Gastroesophageal sphincter (tissue), 3 donors: ENCODE results near the gene SIRPA.

Experiments used
- CTCF ChIP-seq, 4 experiments: fragments of 200-600 bp in 2 of 4; fragments of 450-650 bp in 2 of 4; sonication (generic) in 1 of 4; IDR thresholded peaks; one replicate each; pipeline ENCODE4 v1.5.1; 2017 to 2019; ENCODE audit warnings: antibody characterized with exemption in 4 of 4, mild to moderate bottlenecking in 2 of 4, moderate library complexity in 2 of 4
- EP300 ChIP-seq: sonication (generic); formaldehyde crosslinking; IDR thresholded peaks from one replicate; pipeline ENCODE4 v1.6.1; 2017; ENCODE audit warnings: antibody characterized with exemption, mild to moderate bottlenecking
- POLR2A ChIP-seq, 2 donors: fragments of 450-650 bp; IDR thresholded peaks; one replicate each; pipeline ENCODE4 v1.6.1; 2017; ENCODE audit warnings: antibody characterized with exemption in 2 of 2, mild to moderate bottlenecking in 2 of 2, moderate library complexity in 1 of 2
- POLR2AphosphoS5 ChIP-seq: sonication (generic); formaldehyde crosslinking; IDR thresholded peaks from one replicate; pipeline ENCODE4 v1.6.1; 2017; ENCODE audit warnings: antibody characterized with exemption

- TF ChIP-seq CTCF (IDR thresholded peaks at IDR 0.05) = no peak
- no peak for TF ChIP-seq POLR2A (IDR thresholded peaks at IDR 0.05)
- TF ChIP-seq POLR2AphosphoS5 = no peak
- no peak for TF ChIP-seq EP300
Observed at GRCh38 chr20:1952737-1953530, 57.7 kb downstream of the SIRPA start.
